ENCODE results near the gene SMDT1.

DNA sequence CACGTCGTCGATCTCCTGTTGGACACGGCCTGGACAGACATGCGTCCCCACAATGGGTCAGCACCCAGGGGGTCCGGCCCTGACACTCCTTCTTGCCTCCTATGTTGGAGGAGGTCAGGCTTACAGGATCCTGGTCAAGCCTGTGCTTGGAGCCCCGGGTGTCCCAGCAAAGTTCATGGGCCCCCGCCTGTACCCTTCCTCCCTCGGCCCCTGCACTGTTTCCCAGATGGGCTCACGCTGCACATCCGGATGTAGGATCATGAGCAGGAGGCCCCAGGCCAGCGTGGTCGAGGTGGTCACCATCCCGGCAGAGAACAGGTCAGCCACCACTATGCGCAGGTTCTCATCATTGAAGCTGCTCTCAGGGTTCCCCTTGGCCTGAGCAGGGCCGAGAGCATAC is 48.1 kb downstream of the SMDT1 start:
- TF ChIP-seq, protein P1, sequence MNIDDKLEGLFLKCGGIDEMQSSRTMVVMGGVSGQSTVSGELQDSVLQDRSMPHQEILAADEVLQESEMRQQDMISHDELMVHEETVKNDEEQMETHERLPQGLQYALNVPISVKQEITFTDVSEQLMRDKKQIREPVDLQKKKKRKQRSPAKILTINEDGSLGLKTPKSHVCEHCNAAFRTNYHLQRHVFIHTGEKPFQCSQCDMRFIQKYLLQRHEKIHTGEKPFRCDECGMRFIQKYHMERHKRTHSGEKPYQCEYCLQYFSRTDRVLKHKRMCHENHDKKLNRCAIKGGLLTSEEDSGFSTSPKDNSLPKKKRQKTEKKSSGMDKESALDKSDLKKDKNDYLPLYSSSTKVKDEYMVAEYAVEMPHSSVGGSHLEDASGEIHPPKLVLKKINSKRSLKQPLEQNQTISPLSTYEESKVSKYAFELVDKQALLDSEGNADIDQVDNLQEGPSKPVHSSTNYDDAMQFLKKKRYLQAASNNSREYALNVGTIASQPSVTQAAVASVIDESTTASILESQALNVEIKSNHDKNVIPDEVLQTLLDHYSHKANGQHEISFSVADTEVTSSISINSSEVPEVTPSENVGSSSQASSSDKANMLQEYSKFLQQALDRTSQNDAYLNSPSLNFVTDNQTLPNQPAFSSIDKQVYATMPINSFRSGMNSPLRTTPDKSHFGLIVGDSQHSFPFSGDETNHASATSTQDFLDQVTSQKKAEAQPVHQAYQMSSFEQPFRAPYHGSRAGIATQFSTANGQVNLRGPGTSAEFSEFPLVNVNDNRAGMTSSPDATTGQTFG (tag by site-specific recombination; IDR thresholded peaks at IDR 0.05; ENCODE audit: borderline replicate concordance), result no peak
- TF ChIP-seq, protein P2, sequence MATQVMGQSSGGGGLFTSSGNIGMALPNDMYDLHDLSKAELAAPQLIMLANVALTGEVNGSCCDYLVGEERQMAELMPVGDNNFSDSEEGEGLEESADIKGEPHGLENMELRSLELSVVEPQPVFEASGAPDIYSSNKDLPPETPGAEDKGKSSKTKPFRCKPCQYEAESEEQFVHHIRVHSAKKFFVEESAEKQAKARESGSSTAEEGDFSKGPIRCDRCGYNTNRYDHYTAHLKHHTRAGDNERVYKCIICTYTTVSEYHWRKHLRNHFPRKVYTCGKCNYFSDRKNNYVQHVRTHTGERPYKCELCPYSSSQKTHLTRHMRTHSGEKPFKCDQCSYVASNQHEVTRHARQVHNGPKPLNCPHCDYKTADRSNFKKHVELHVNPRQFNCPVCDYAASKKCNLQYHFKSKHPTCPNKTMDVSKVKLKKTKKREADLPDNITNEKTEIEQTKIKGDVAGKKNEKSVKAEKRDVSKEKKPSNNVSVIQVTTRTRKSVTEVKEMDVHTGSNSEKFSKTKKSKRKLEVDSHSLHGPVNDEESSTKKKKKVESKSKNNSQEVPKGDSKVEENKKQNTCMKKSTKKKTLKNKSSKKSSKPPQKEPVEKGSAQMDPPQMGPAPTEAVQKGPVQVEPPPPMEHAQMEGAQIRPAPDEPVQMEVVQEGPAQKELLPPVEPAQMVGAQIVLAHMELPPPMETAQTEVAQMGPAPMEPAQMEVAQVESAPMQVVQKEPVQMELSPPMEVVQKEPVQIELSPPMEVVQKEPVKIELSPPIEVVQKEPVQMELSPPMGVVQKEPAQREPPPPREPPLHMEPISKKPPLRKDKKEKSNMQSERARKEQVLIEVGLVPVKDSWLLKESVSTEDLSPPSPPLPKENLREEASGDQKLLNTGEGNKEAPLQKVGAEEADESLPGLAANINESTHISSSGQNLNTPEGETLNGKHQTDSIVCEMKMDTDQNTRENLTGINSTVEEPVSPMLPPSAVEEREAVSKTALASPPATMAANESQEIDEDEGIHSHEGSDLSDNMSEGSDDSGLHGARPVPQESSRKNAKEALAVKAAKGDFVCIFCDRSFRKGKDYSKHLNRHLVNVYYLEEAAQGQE (tag by site-specific recombination; IDR thresholded peaks at IDR 0.05), result no peak
- TF ChIP-seq GFI1B (tag by site-specific recombination; IDR thresholded peaks at IDR 0.05) (no peak), ZNF121 (tag by site-specific recombination; IDR thresholded peaks at IDR 0.05) (no peak), ZNF133 (tag by site-specific recombination; IDR thresholded peaks at IDR 0.05) (no peak), ZNF529 (tag by site-specific recombination; IDR thresholded peaks at IDR 0.05; ENCODE audit: insufficient replicate concordance) (no peak), ZNF138 (tag by site-specific recombination; IDR thresholded peaks at IDR 0.05; ENCODE audit: borderline replicate concordance) (no peak)
- TF ChIP-seq, protein P3, sequence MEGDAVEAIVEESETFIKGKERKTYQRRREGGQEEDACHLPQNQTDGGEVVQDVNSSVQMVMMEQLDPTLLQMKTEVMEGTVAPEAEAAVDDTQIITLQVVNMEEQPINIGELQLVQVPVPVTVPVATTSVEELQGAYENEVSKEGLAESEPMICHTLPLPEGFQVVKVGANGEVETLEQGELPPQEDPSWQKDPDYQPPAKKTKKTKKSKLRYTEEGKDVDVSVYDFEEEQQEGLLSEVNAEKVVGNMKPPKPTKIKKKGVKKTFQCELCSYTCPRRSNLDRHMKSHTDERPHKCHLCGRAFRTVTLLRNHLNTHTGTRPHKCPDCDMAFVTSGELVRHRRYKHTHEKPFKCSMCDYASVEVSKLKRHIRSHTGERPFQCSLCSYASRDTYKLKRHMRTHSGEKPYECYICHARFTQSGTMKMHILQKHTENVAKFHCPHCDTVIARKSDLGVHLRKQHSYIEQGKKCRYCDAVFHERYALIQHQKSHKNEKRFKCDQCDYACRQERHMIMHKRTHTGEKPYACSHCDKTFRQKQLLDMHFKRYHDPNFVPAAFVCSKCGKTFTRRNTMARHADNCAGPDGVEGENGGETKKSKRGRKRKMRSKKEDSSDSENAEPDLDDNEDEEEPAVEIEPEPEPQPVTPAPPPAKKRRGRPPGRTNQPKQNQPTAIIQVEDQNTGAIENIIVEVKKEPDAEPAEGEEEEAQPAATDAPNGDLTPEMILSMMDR (tag by site-specific recombination; IDR thresholded peaks at IDR 0.05), result no peak
